Caki2 (cell line): ENCODE measurements around the gene NKX2-1. TPM values are rescaled to one million over a fixed set of nuclear protein-coding genes. Genes with fewer than 3 reads are reported as not detected.
"Not testable (repeated sequence)": the region's sequence is repeated elsewhere in the genome, so short reads cannot be mapped to it uniquely, and the experiment has no call there.

ENCODE experiments used
- DNase-seq: peaks from one replicate; pipeline ENCODE4 v3.0.0-alpha.2; 2015; ENCODE audit warnings: low read depth
- in situ Hi-C: cut with HindIII; loops from 2 replicates; pipeline ENCODE4 v1.10.0; 2016; ENCODE audit warnings: low sequenced_read_pairs, low pct_unique_long_range_greater_than_20kb, mixed read lengths
- total RNA-seq: library from RNA; depleted of rRNA; stranded (reverse); fragments of >200 nt; shearing (Covaris generic); gene quantifications from 2 replicates; pipeline ENCODE4 v1.2.3, GENCODE V29; 2014; ENCODE audit warnings: low replicate concordance; rRNA removed

NKX2-1 gene
- total RNA-seq = 0.29 TPM in 1 of 2 replicates, not detected in the other

DNA sequence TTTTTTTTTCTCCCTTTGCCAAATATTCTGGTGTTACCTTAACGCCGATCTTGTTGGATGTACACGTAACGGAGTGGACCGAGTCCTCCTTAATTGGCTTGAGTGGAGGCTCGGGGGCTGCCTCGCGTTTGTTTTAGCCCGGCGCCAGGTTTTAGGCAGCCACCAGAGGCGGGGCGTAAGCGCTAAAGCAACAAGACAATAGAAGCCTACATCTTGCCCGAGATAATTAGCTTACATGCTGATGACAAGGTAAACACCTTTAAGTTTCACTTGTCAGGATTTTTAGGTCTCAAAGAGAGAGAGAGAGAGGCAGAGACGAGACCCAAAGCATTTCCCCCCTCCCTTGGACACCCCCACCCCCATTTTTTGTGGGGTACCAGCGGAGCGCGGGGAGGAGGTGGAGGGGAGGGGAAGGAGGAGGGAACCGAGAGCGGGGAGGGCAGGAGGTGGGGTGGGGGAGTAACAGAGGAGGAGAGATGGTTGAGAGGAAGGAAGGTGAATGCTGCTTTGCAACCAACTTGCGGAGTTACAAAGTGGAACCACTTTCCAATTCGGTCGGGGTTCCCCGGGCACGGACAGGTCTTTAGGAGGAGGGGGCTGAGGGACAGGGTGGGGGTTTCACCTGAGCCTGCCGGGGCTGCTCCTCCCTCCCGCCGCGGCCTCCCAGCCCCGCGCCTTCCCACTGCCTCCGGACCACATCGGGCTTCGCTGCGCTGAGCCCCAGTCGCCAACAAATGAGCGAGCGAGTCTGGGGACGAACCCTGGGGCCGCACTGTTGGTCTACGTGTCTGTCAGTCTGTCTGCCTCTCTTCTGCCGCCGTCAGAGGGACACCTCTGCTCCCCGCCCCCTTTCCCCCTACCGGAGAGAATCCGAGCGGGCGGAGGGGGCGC lies at the start of gene NKX2-1:
Gene NKX2-1, minus strand, starts transcription at position 802 of the 891 bp plus-strand sequence. Its CDS starts 103 bp downstream, at position 699.
- peak; percentile 34 for DNase-seq
- in situ Hi-C loops = no loop called here

GRCh38 chr14:36556811-36557433 lies 36.9 kb upstream of the NKX2-1 start:
- DNase-seq = no peak
- in situ Hi-C loops = no loop called here

- in situ Hi-C loops = no loop called here
- DNase-seq = no peak
These were observed 36.1 kb upstream of the NKX2-1 start for GRCh38 chr14:36555998-36556743.

DNA sequence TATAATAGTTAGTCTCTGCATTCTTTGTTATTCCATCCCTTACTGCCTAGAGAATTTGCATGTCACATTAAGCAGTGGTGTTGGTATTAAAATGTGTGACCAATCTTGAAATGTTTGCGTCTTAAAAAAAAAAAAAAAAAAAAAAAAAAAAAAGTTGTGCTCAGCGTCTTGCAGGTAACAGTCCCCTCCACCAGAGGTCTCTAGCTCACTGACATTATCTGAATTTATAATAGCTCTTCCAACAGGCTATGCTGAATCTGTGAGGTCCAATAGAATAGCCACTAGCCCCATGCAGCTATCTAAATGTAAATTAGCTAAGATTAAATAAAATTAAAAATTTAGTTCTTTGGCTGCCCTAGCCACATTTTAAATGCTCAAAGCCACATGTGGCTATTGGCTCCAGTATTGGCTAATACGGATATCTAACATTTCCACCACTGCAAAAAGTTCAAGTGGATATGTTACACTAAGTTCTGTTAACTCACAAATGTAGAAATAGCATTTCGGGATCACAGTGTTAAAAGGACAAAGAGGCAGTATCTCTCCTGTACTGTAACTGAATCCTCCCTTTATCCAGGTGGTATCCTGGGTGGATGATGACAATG lies 33.7 kb upstream of the NKX2-1 start:
- DNase-seq = peak; percentile 34
- in situ Hi-C loops = no loop called here

GRCh38 chr14:36550899-36551298 lies 30.9 kb upstream of the NKX2-1 start:
- in situ Hi-C loops = no loop called here
- no peak for DNase-seq

GRCh38 chr14:36544280-36544679 lies 24.2 kb upstream of the NKX2-1 start:
- in situ Hi-C loops, DNase-seq: not testable (repeated sequence)

- in situ Hi-C loops = no loop called here
- no peak for DNase-seq
These were observed 18.0 kb upstream of the NKX2-1 start for GRCh38 chr14:36538051-36538450.

DNA sequence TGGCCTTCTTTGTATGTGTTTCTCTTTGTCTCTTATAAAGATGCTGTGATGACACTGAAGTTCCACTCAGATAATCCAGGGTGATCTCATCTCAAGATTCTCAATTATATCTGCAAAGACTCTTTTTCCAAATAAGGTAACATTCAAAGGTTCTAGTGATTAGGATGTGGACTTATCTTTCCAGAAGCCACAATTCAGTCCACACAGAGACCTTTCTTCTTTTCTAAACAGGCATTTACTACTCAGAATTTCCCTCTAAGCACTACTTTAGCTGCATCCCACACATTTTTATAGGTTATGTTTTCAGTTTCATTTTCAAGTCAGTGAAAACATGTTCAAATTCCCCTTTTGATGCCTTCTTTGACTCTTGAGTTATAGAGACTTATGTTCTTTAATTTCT lies 9.0 kb upstream of the NKX2-1 start:
- DNase-seq = no peak
- in situ Hi-C loops = no loop called here

DNA sequence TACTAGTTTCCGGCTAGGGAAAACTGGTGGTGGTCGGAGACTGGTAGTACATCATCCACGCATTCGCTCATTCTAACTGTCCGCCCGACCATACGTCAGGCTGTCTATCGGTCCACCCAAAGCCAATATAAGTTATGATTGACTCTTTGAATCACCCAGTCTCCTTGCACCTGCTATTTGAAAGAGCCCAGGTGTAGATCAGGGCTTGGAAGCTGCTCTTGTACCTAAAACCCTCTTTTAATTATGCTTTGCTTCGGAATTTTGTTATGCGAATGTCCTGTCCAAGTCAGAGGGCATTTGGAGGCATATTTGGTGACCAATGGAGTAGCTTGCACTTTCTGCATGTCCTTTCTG lies 5.7 kb upstream of the NKX2-1 start:
- no peak for DNase-seq

GRCh38 chr14:36524874-36525745 lies 5.1 kb upstream of the NKX2-1 start:
- in situ Hi-C loops = no loop called here
- no peak for DNase-seq

More for the DNA sequence above, 5.7 kb upstream of the NKX2-1 start:
- in situ Hi-C loops = no loop called here

GRCh38 chr14:36524220-36524837 lies 4.3 kb upstream of the NKX2-1 start:
- in situ Hi-C loops = no loop called here
- DNase-seq = no peak

GRCh38 chr14:36522972-36523715 lies 3.1 kb upstream of the NKX2-1 start:
- no peak for DNase-seq
- in situ Hi-C loops = no loop called here

- in situ Hi-C loops = no loop called here
- DNase-seq = no peak
These were observed 2.4 kb upstream of the NKX2-1 start for GRCh38 chr14:36522347-36522971.

GRCh38 chr14:36521598-36522345 lies 1.7 kb upstream of the NKX2-1 start:
- DNase-seq = no peak
- in situ Hi-C loops = no loop called here

DNA sequence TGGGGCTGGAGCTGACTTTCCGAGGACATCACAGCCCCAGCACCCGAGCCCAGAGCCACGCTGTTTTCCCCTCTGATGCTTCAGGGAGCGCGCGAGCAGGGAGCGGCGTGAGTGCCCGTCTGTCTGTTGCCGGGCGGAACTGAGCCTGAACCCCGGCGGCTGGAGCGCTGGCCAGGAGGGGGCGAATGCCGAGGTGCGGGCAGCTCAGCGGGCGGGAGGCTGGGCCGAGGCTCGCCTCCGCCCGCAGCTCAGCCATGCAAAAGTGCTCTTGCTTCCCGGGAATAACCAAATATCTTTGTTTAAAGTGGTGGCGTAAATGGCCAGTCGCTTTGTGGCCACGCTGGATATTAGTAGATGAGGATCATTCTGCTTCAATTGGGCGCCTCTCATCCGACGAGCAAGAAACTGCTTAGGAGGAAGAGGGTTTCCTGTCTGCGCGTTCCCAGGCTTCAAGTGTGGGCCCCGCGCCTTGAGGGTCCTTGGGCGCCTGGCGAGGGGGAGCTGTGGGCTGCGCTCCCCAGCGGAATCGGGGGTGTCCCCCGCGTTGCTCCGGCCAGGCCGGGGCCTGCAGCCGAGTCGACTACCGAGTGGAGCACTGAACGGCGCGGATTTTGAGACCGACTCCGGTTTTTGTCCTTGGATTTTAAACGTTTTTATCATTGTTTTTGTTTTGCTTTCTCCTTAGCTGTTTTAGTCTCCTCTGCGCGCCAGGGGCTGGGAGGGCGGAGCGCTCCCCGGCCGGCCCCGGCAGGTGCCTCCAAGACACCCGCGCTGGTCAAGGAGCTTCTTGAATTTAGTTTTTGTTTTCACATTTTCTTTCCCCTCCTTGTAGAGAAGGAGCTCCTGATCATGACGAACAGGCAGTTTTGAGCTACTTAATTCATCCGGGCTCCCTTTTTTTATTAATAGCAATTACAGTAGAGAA lies 831 bp upstream of the NKX2-1 start:
- DNase-seq = peak; percentile 54
- in situ Hi-C loops = no loop called here
